Liver (tissue), 9 donors: Measurements from ENCODE around the gene AQP3. TPM values are rescaled to one million over a fixed set of nuclear protein-coding genes. Genes with fewer than 3 reads are reported as not detected.

Experiments
- DNase-seq: peaks from one replicate; pipeline ENCODE4 v3.0.0-alpha.2; 2017; ENCODE audit warnings: low spot score
- H3K27ac ChIP-seq, 2 donors: one replicate each; pipeline ENCODE4 v1.7.0; 2013; ENCODE audit warnings: inconsistent platforms in 2 of 2, low read length in 2 of 2, control low read depth in 1 of 2, low read depth in 1 of 2, mild to moderate bottlenecking in 1 of 2
- H3K27me3 ChIP-seq, 4 donors: one replicate each; pipeline versions ENCODE4 v1.6.1 to v1.7.0; 2013; ENCODE audit warnings: low read length in 3 of 4, inconsistent platforms in 1 of 4, mild to moderate bottlenecking in 1 of 4, moderate library complexity in 1 of 4; ENCODE audit not compliant: control insufficient read depth in 4 of 4, insufficient read depth in 4 of 4
- H3K36me3 ChIP-seq, 4 donors: one replicate each; pipeline versions ENCODE4 v1.6.1 to v1.7.0; 2013; ENCODE audit warnings: low read length in 3 of 4, mild to moderate bottlenecking in 3 of 4, low read depth in 1 of 4, moderate library complexity in 1 of 4; ENCODE audit not compliant: control insufficient read depth in 4 of 4, insufficient read depth in 3 of 4
- H3K4me1 ChIP-seq, 4 donors: one replicate each; pipeline versions ENCODE4 v1.6.1 to v1.7.0; 2013; ENCODE audit warnings: low read length in 3 of 4, mild to moderate bottlenecking in 3 of 4, moderate library complexity in 1 of 4; ENCODE audit not compliant: control insufficient read depth in 4 of 4, insufficient read depth in 4 of 4
- H3K4me3 ChIP-seq, 3 donors: one replicate each; pipeline versions ENCODE4 v1.6.1 to v1.7.0; 2013; ENCODE audit warnings: low read length in 3 of 3, control low read depth in 1 of 3, low read depth in 1 of 3, mild to moderate bottlenecking in 1 of 3
- H3K9ac ChIP-seq, 2 donors: one replicate each; pipeline ENCODE4 v1.7.0; 2013; ENCODE audit warnings: low read length in 2 of 2, mild to moderate bottlenecking in 2 of 2, moderate library complexity in 2 of 2, control low read depth in 1 of 2, low read depth in 1 of 2
- H3K9me3 ChIP-seq, 4 donors: one replicate each; pipeline versions ENCODE4 v1.6.1 to v1.7.0; 2013; ENCODE audit warnings: low read length in 3 of 4; ENCODE audit not compliant: control insufficient read depth in 4 of 4
- CTCF ChIP-seq: fragments of 150-350 bp; IDR thresholded peaks from 2 replicates; pipeline ENCODE4 v1.5.1; 2017; ENCODE audit warnings: improper control_type of control experiment, low read depth, low read length; ENCODE audit not compliant: missing input control
- EGR1 ChIP-seq, 2 donors: IDR thresholded peaks; 2 replicates each; pipeline ENCODE4 v1.6.1; 2016 to 2018; ENCODE audit warnings: antibody characterized with exemption in 2 of 2, low read depth in 2 of 2
- FOXA1 ChIP-seq: IDR thresholded peaks from 2 replicates; pipeline ENCODE4 v1.6.1; 2016; ENCODE audit warnings: antibody characterized with exemption
- FOXA2 ChIP-seq: IDR thresholded peaks from 2 replicates; pipeline ENCODE4 v1.6.1; 2016; ENCODE audit warnings: antibody characterized with exemption
- GABPA ChIP-seq, 2 donors: IDR thresholded peaks in 1 of 2; conservative IDR thresholded peaks in 1 of 2; 2 replicates each; pipeline ENCODE4 v1.6.1; 2016; ENCODE audit warnings: antibody characterized with exemption in 2 of 2, mild to moderate bottlenecking in 1 of 2, moderate library complexity in 1 of 2
- HNF4A ChIP-seq, 2 donors: conservative IDR thresholded peaks; 2 replicates each; pipeline ENCODE4 v1.6.1; 2016; ENCODE audit warnings: antibody characterized with exemption in 2 of 2, mild to moderate bottlenecking in 2 of 2
- HNF4G ChIP-seq: IDR thresholded peaks from 2 replicates; pipeline ENCODE4 v1.6.1; 2016; ENCODE audit warnings: antibody characterized with exemption
- JUND ChIP-seq, 2 donors: IDR thresholded peaks; 2 replicates each; pipeline ENCODE4 v1.6.1; 2016; ENCODE audit warnings: antibody characterized with exemption in 2 of 2
- MAX ChIP-seq: IDR thresholded peaks from 2 replicates; pipeline ENCODE4 v1.6.1; 2016; ENCODE audit warnings: antibody characterized with exemption
- RAD21 ChIP-seq, 2 donors: IDR thresholded peaks; 2 replicates each; pipeline ENCODE4 v1.6.1; 2016; ENCODE audit warnings: antibody characterized with exemption in 2 of 2, mild to moderate bottlenecking in 2 of 2
- RXRA ChIP-seq, 2 donors: IDR thresholded peaks; 2 replicates each; pipeline ENCODE4 v1.6.1; 2017 to 2018; ENCODE audit warnings: antibody characterized with exemption in 2 of 2, mild to moderate bottlenecking in 1 of 2
- SP1 ChIP-seq: IDR thresholded peaks from 2 replicates; pipeline ENCODE4 v1.6.1; 2018; ENCODE audit warnings: antibody characterized with exemption, mild to moderate bottlenecking
- TAF1 ChIP-seq: conservative IDR thresholded peaks from 2 replicates; pipeline ENCODE4 v1.6.1; 2016; ENCODE audit warnings: antibody characterized with exemption, mild to moderate bottlenecking
- YY1 ChIP-seq: IDR thresholded peaks from 2 replicates; pipeline ENCODE4 v1.6.1; 2016; ENCODE audit warnings: antibody characterized with exemption, mild to moderate bottlenecking
- WGBS: extraction: QIAGEN DNeasy Blood & Tissue Kit; methylation state at CpG from one replicate; pipeline ENCODE4 v1.1.7; 2013; 5-methylcytosine and 5-hydroxymethylcytosine counted together
- polyA plus RNA-seq, 2 donors: library from polyadenylated mRNA; stranded (reverse) in 1 of 2; unstranded in 1 of 2; fragments of 200-250 nt in 1 of 2; fragments of >200 nt in 1 of 2; fragmentation: Nextera tagmentation in 1 of 2; extraction: Ambion mirVana in 1 of 2; gene quantifications; one replicate each; pipeline versions ENCODE4 v1.2.1 to v1.2.3, GENCODE V29; 2013 to 2015
- total RNA-seq, 2 donors: library from RNA; depleted of rRNA; stranded (reverse); fragments of >200 nt; gene quantifications; one replicate each; pipeline ENCODE4 v1.2.3, GENCODE V29; 2014
- TF ChIP-seq, protein P1 (sequence below): IDR thresholded peaks from 2 replicates; pipeline ENCODE4 v1.6.1; 2016; ENCODE audit warnings: antibody characterized with exemption
- TF ChIP-seq, protein P2 (sequence below): IDR thresholded peaks from 2 replicates; pipeline ENCODE4 v1.6.1; 2016; ENCODE audit warnings: antibody characterized with exemption, mild to moderate bottlenecking
- TF ChIP-seq, protein P3 (sequence below): IDR thresholded peaks from 2 replicates; pipeline ENCODE4 v1.6.1; 2016; ENCODE audit warnings: antibody characterized with exemption
- donor health status: healthy.
- donor health status: healthy.
- donor health status: healthy.
- donor health status: healthy.
- donor health status: healthy.

Gene AQP3
- total and polyA plus RNA-seq, 4 donors = 60.5 to 124 (median 87.4) TPM

- H3K9ac ChIP-seq = no peak overlapping the region
- peaks cover 12 to 40% (median 22%) of the 10 kb centered on the region in 4 donors for H3K4me1 ChIP-seq
- H3K9me3 ChIP-seq = no peaks in the 10 kb centered on the region
- TF ChIP-seq JUND (IDR thresholded peaks at IDR 0.05) (peak in 1 of 2 donors; percentile 12), GABPA (IDR thresholded peaks at IDR 0.05 in 1 of 2, conservative IDR thresholded peaks at IDR 0.05 in 1 of 2) (no peak), FOXA1 (no peak), HNF4A (conservative IDR thresholded peaks at IDR 0.05) (peak in 1 of 2 donors; percentile 28), FOXA2 (no peak)
- TF ChIP-seq, protein P1, sequence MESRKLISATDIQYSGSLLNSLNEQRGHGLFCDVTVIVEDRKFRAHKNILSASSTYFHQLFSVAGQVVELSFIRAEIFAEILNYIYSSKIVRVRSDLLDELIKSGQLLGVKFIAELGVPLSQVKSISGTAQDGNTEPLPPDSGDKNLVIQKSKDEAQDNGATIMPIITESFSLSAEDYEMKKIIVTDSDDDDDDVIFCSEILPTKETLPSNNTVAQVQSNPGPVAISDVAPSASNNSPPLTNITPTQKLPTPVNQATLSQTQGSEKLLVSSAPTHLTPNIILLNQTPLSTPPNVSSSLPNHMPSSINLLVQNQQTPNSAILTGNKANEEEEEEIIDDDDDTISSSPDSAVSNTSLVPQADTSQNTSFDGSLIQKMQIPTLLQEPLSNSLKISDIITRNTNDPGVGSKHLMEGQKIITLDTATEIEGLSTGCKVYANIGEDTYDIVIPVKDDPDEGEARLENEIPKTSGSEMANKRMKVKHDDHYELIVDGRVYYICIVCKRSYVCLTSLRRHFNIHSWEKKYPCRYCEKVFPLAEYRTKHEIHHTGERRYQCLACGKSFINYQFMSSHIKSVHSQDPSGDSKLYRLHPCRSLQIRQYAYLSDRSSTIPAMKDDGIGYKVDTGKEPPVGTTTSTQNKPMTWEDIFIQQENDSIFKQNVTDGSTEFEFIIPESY = no peak
- TF ChIP-seq, protein P2, sequence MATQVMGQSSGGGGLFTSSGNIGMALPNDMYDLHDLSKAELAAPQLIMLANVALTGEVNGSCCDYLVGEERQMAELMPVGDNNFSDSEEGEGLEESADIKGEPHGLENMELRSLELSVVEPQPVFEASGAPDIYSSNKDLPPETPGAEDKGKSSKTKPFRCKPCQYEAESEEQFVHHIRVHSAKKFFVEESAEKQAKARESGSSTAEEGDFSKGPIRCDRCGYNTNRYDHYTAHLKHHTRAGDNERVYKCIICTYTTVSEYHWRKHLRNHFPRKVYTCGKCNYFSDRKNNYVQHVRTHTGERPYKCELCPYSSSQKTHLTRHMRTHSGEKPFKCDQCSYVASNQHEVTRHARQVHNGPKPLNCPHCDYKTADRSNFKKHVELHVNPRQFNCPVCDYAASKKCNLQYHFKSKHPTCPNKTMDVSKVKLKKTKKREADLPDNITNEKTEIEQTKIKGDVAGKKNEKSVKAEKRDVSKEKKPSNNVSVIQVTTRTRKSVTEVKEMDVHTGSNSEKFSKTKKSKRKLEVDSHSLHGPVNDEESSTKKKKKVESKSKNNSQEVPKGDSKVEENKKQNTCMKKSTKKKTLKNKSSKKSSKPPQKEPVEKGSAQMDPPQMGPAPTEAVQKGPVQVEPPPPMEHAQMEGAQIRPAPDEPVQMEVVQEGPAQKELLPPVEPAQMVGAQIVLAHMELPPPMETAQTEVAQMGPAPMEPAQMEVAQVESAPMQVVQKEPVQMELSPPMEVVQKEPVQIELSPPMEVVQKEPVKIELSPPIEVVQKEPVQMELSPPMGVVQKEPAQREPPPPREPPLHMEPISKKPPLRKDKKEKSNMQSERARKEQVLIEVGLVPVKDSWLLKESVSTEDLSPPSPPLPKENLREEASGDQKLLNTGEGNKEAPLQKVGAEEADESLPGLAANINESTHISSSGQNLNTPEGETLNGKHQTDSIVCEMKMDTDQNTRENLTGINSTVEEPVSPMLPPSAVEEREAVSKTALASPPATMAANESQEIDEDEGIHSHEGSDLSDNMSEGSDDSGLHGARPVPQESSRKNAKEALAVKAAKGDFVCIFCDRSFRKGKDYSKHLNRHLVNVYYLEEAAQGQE = no peak
- peak overlapping the region; percentile 42 to 74 for H3K27ac ChIP-seq
- no peaks in the 10 kb centered on the region for H3K27me3 ChIP-seq
- H3K36me3 ChIP-seq = peaks cover 12 to 20% (median 16%) of the 10 kb centered on the region in 4 donors
- WGBS = 59% methylated on average over 9 of the region's 9 CpGs
- H3K4me3 ChIP-seq = no peak overlapping the region
- no peak for DNase-seq
These were observed 4.3 kb downstream of the AQP3 start for GRCh38 chr9:33443047-33443446.

DNA sequence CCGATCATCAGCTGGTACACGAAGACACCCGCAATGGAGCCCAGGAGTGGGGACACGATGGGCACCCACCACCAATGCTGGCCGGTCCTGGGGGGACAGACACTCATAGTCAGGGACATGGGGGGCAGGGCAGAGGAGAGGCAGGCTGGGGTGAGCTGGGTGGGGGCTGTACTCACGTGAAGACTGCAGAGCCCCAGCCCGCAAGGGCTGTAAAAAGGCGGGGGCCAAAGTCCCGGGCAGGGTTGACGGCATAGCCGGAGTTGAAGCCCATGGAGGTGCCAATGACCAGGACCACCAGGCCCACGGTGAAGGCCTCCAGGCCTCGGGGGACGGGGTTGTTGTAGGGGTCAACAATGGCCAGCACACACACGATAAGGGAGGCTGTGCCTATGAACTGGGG, 5.3 kb downstream of the AQP3 start:
- H3K4me3 ChIP-seq = no peak overlapping the region
- no peak for TF ChIP-seq JUND (IDR thresholded peaks at IDR 0.05)
- TF ChIP-seq SP1 = no peak
- TF ChIP-seq RAD21 (IDR thresholded peaks at IDR 0.05) = no peak
- TF ChIP-seq MAX = no peak
- no peak for DNase-seq
- H3K27me3 ChIP-seq = no peaks in the 10 kb centered on the region
- H3K27ac ChIP-seq = peak overlapping the region; percentile 14 to 74
- 96% methylated on average over 15 of the region's 15 CpGs for WGBS
- no peaks in the 10 kb centered on the region for H3K9me3 ChIP-seq
- no peak overlapping the region for H3K9ac ChIP-seq
- H3K36me3 ChIP-seq = peaks cover 12 to 20% (median 16%) of the 10 kb centered on the region in 4 donors
- peaks cover 9 to 33% (median 18%) of the 10 kb centered on the region in 4 donors for H3K4me1 ChIP-seq

DNA sequence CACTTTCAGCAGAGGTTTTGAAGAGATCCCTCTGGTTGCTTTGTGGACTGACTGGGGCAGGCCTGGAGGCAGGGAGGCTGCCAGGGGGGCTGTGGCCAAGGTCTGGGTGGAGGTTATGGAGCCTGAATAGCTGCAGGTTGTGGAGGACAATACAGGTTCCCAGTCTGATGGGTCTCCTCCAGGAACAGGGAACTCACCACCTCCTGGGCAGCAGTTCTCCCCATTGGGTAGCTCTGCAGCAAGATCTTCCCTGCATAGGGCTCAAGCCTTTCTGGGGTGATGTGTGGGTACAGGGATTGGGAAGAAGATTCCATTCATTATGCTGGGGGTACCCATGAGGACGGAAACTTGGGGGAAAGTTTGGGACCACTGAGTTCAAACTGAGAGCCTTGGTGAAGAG, 6.8 kb downstream of the AQP3 start:
- Histone ChIP-seq H3K27ac (no peak overlapping the region), H3K4me1 (peaks cover 9 to 24% (median 17%) of the 10 kb centered on the region in 4 donors), H3K9me3 (no peaks in the 10 kb centered on the region), H3K4me3 (no peak overlapping the region), H3K36me3 (peaks cover 12 to 20% (median 16%) of the 10 kb centered on the region in 4 donors), H3K9ac (no peak overlapping the region), H3K27me3 (no peaks in the 10 kb centered on the region)
- TF ChIP-seq, protein P1 = no peak
- TF ChIP-seq YY1 = no peak
- TF ChIP-seq, protein P3, sequence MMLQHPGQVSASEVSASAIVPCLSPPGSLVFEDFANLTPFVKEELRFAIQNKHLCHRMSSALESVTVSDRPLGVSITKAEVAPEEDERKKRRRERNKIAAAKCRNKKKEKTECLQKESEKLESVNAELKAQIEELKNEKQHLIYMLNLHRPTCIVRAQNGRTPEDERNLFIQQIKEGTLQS = no peak
- no peak for TF ChIP-seq JUND (IDR thresholded peaks at IDR 0.05)
- no peak for TF ChIP-seq FOXA1
- no peak for TF ChIP-seq FOXA2
- no peak for TF ChIP-seq RXRA (IDR thresholded peaks at IDR 0.05)
- no peak for TF ChIP-seq SP1
- no peak for TF ChIP-seq TAF1
- TF ChIP-seq RAD21 (IDR thresholded peaks at IDR 0.05) = no peak
- TF ChIP-seq HNF4A (conservative IDR thresholded peaks at IDR 0.05) = no peak
- TF ChIP-seq EGR1 (IDR thresholded peaks at IDR 0.05; ENCODE audit: low read depth in 2 of 2) = no peak
- TF ChIP-seq CTCF = no peak
- no peak for TF ChIP-seq HNF4G
- no peak for DNase-seq
- 91% methylated on average over 1 of the region's 1 CpG for WGBS
